GM12874 (cell line): ENCODE measurements around the gene TUBB4B.

Experiments
- TF ChIP-seq, protein P1 (sequence below): IDR thresholded peaks from 2 replicates; pipeline ENCODE4 v1.5.1; 2011; ENCODE audit warnings: low read depth, mild to moderate bottlenecking, control low read depth, low read length, moderate library complexity; ENCODE audit not compliant: insufficient read depth

The TUBB4B gene

GRCh38 chr9:137251490-137252268, 10.6 kb downstream of the TUBB4B start:
- TF ChIP-seq, protein P1, sequence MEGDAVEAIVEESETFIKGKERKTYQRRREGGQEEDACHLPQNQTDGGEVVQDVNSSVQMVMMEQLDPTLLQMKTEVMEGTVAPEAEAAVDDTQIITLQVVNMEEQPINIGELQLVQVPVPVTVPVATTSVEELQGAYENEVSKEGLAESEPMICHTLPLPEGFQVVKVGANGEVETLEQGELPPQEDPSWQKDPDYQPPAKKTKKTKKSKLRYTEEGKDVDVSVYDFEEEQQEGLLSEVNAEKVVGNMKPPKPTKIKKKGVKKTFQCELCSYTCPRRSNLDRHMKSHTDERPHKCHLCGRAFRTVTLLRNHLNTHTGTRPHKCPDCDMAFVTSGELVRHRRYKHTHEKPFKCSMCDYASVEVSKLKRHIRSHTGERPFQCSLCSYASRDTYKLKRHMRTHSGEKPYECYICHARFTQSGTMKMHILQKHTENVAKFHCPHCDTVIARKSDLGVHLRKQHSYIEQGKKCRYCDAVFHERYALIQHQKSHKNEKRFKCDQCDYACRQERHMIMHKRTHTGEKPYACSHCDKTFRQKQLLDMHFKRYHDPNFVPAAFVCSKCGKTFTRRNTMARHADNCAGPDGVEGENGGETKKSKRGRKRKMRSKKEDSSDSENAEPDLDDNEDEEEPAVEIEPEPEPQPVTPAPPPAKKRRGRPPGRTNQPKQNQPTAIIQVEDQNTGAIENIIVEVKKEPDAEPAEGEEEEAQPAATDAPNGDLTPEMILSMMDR: no peak

- TF ChIP-seq, protein P1: no peak
Measured at GRCh38 chr9:137252555-137253506, 11.7 kb downstream of the TUBB4B start.

DNA sequence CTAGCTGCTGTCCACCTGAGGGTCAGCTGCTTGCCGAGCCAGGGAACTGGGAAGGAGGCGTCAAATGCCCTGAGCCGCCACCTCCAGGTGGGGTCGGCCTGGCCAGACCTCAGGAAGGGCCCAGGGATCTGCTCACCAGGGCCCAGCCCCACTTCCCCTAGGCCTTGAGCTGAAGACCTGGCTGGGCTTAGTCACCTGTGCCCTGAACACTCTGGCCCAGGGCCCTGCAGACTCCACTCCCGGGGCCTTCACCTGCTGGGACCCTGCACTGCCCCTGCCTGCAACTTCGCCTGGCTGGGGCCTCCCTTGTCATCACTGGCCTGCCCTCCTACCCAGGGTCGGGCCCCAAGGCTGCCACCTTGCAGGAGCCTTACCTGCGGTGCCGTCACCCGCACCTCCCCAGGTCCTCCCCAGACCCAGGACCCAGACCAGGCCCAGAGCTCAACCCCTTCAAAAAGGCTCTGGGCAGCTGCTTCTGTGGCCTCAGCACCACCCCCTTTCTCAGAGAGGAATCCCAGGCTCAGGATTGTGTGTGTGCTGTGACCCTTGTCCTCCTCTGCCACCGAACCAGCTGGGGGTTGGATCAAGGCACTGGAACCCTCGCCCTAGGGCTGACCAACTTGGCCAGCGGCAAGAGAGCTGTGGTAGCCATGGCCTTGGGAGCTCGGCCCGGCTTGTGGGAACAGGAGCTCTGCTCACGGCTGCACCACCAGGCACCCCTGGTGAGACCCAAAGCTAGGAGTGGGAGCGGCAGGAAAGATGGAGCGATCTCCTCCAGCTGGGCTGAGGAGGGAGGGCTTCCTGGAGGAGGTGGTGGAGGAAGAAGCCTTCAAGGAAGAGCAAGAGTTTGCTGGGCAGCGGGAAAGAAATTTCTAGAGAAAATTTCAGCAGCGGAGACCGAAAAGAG, 12.9 kb downstream of the TUBB4B start:
- TF ChIP-seq, protein P1: no peak

- TF ChIP-seq, protein P1: no peak
Measured at GRCh38 chr9:137254624-137255447, 13.7 kb downstream of the TUBB4B start, which contains the start of gene NELFB. NELFB (plus strand) TSS chr9:137255327.

- TF ChIP-seq, protein P1: no peak
Measured at GRCh38 chr9:137255448-137256114, 14.5 kb downstream of the TUBB4B start.

GRCh38 chr9:137256362-137256761, 15.3 kb downstream of the TUBB4B start:
- TF ChIP-seq, protein P1: no peak
